Neural progenitor cell (in vitro differentiated cells): ENCODE data around the gene GRM8.

Experiments used
- EZH2 ChIP-seq: fragments of 200-600 bp; sonication (generic); IDR thresholded peaks from 2 replicates; pipeline ENCODE4 v1.6.1; 2017; ENCODE audit warnings: antibody characterized with exemption, mild to moderate bottlenecking, moderate library complexity
- TF ChIP-seq, protein P1 (sequence below): fragments of 200-600 bp; sonication (generic); IDR thresholded peaks from 2 replicates; pipeline ENCODE4 v1.5.1; 2017; ENCODE audit warnings: antibody characterized with exemption, mild to moderate bottlenecking

GRCh38 chr7:126839624-126840023, 413.1 kb downstream of the GRM8 start:
- TF ChIP-seq EZH2: no peak
- TF ChIP-seq, protein P1, sequence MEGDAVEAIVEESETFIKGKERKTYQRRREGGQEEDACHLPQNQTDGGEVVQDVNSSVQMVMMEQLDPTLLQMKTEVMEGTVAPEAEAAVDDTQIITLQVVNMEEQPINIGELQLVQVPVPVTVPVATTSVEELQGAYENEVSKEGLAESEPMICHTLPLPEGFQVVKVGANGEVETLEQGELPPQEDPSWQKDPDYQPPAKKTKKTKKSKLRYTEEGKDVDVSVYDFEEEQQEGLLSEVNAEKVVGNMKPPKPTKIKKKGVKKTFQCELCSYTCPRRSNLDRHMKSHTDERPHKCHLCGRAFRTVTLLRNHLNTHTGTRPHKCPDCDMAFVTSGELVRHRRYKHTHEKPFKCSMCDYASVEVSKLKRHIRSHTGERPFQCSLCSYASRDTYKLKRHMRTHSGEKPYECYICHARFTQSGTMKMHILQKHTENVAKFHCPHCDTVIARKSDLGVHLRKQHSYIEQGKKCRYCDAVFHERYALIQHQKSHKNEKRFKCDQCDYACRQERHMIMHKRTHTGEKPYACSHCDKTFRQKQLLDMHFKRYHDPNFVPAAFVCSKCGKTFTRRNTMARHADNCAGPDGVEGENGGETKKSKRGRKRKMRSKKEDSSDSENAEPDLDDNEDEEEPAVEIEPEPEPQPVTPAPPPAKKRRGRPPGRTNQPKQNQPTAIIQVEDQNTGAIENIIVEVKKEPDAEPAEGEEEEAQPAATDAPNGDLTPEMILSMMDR: no peak
